ENCODE results near the gene OR8G5. TPM values are rescaled to one million over a fixed set of nuclear protein-coding genes. Genes with fewer than 3 reads are reported as not detected.
"Not testable (repeated sequence)": the region's sequence is repeated elsewhere in the genome, so short reads cannot be mapped to it uniquely, and the experiment has no call there.

Gene OR8G5, protein sequence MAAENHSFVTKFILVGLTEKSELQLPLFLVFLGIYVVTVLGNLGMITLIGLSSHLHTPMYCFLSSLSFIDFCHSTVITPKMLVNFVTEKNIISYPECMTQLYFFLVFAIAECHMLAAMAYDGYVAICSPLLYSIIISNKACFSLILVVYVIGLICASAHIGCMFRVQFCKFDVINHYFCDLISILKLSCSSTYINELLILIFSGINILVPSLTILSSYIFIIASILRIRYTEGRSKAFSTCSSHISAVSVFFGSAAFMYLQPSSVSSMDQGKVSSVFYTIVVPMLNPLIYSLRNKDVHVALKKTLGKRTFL
- not detected for polyA plus RNA-seq (2013, experiment 1 of 2; ENCODE audit: insufficient read length)
- polyA plus RNA-seq (2013, experiment 2 of 2; ENCODE audit: insufficient read length): not detected

DNA sequence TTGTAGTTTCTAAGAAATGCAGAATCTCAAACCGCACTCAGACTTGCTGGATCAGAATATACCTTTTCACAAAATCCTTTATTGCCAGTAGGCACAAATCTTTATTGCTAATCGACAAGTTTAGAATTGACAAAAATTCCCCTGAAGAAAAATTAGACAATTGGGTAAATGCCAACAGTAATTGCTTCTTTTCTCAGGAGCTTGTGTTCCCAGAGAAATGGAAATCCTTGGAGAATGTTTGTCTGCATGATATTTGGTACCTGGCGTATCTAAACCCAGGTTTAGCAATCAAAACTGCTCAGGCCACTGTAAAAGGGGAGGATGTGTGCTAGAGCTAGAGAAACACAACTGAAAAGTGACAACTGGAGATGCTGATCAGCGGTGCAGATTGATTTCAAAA is at the start of gene OR8G5:
Gene OR8G5 (plus strand): TSS at position 301 of the 400 bp plus-strand sequence. CDS start 8,556 bp downstream, outside the sequence.
- DNase-seq: no peak

DNA sequence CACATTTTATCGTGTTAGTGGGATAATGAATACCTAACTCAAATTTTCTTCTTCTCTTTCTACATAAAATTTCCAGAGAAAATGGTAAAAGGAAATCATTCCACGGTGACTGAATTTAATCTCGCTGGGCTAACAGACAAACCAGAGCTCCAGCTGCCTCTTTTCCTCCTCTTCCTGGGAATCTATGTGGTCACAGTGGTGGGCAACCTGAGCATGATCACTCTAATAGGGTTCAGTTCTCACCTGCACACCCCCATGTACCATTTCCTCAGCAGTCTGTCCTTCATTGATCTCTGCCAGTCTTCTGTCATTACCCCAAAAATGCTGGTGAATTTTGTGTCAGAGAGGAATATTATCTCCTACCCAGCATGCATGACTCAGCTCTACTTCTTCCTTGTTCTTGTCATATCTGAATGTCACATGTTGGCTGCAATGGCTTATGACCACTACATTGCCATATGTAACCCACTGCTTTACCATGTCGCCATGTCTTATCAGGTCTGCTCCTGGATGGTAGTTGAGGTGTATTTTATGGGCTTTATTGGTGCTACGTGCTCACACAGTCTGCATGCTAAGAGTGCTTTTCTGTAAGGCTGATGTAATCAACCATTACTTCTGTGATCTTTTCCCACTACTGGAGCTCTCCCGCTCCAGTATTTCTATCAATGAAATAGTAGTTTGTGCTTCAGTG is 48.9 kb upstream of the OR8G5 start:
- no peak for DNase-seq

DNA sequence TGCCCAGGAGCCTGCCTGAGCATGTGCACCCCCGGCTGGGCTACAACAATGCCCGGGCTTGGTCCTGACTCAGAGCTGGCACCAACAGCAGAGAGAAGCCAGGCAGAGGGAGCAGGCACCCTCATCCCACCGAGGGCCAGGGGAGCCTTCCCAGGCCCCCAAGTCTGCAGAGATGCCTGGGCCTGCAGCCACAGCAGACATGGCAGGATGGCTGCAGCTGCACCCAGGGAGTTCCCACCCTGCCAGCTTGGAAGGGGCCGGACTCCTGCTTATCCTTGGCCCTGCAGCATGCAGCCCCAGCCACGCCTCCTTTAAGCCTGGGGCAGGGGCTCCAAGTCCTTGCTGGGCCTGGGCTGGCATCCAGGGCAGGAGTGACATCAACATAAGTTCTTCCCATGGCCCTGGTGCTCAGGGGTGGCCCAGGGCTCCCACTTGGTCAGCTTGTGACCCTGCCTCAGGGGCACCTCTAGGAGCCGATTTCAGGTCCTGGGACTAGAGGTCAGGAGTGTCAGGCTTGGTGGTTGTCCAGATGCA is 46.3 kb upstream of the OR8G5 start:
- no peak for DNase-seq

DNA sequence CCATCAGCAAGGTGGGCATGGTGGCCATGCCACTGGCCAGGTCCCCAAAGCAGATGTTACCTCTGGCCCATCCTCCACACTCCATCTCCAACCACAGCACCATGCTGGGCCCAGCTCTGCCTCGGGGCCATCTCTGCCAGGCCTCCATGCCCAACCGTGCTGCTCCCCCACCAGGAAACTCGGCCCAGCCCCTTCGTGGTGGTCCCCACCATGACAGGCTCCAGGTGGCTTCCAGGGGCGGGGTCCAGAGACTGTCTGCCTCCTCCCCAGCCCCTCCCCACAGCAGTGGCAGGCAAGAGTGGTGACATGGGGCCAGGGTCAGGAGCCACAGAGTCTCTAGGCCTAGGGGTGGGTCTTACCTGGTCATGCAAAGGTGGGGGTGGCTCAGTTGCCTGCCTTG is 45.8 kb upstream of the OR8G5 start:
- no peak for DNase-seq

DNA sequence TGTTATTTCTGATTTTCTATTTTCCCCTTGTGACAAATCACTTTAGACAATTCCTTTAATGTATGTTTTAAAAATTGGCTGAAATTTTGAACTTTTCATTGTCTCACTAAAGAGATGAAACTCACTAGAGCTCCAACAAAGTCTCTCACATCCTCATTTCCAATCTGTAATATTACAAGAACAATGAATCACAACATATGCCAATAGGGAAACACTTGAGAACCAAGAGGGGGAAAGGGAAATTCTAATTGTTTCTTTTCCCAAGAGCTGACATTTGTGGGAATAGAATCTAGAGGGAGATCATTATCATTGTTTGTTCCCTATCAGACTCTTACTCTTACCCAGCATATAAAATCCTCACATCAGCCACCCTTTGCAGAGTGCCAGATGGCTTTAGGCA is 44.9 kb upstream of the OR8G5 start:
- DNase-seq: no peak

DNA sequence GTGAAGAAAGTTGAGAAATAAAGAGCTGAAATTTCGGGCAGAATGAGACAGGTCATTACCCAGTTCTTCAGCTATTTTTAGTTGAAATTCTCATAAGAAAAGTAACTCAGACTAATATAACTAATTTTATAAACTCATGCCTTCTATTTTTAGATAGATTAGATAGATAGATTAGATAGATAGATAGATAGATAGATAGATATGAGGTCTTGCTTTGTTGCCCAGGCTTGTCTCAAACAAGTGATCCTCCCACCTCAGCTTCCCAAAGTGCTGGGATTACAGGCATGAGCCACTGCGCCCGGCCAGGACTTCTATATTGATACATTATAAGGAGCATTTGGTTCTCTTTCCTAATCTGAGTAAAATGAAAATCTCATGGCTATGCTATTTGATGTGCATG is 42.1 kb upstream of the OR8G5 start:
- no peak for DNase-seq

DNA sequence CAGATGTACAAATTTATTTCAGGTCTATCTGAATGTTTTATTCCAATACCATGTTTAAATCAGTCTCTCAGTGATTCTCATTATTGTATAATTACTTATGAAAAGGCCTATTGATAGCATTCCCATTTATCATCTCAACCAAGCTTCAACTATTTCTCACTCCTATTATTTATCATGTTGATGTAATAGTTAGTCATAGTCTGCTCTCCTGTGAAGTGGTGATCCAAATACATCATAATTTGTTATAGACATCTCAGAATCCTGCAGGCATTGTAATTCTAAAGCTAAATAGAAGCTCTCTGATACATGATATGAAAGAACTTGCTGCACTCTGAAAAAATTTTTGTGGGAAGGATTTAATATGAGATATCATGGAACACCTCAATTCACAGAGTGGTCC is 37.0 kb upstream of the OR8G5 start:
- no peak for DNase-seq

DNA sequence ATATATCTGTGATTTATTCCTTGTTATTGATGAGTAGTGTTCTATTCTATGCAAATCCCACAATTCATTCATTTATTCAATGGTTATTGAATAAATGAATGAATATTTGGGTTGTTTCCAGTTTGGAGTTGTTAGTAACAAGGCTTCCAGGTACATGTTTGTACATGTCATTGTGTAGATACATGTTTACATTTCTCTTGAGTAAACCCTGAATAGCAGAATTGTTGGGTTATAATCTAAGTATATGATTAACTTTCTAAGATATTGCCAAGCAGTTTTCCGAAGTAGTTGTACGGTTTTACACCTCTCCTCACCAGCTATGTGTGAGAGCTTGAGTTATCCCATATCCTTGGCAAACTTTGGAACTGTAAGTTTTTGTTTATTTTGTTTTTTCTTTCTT is 33.8 kb upstream of the OR8G5 start:
- no peak for DNase-seq

DNA sequence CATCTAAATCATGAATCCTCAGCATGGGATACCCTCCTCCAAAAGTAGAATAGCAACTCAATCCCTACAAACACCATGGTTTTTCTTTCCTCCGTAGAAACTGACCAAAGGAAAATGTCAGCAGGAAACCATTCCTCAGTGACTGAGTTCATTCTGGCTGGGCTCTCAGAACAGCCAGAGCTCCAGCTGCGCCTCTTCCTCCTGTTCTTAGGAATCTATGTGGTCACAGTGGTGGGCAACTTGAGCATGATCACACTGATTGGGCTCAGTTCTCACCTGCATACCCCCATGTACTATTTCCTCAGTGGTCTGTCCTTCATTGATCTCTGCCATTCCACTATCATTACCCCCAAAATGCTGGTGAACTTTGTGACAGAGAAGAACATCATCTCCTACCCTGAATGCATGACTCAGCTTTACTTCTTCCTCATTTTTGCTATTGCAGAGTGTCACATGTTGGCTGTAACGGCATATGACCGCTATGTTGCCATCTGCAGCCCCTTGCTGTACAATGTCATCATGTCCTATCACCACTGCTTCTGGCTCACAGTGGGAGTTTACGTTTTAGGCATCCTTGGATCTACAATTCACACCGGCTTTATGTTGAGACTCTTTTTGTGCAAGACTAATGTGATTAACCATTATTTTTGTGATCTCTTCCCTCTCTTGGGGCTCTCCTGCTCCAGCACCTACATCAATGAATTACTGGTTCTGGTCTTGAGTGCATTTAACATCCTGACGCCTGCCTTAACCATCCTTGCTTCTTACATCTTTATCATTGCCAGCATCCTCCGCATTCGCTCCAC is 31.4 kb upstream of the OR8G5 start:
- not testable (repeated sequence) for DNase-seq

DNA sequence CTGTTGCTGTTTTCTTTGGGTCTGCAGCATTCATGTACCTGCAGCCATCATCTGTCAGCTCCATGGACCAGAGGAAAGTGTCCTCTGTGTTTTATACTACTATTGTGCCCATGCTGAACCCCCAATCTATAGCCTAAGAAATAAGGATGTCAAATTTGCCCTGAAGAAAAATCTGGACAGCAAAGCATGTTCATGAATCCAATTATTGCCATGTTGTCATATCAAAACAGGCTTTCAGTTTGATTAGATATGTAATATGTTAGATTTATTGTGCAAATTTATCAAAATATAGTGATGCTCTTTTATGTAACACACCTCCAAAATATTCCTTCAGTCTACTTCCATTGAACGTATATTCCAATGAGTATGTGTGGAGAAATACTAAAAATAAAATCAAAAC is 30.7 kb upstream of the OR8G5 start:
- DNase-seq: no peak

DNA sequence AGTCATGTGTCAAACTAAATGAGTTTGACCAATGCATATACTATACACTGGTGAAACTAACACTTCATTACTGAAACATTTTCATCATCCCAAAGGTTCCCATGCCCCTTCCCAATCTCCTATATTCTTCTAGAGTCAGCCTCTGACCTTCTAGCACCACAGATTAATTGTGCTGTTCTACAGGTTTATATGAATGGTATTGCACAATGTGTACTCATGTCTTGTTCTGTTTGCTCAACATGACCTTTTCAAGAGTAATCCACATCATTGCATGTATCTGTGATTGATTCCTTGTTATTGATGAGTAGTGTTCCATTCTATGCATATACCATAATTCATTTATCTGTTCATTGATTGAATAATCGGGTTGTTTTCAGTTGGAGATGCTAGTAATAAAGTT is 22.8 kb upstream of the OR8G5 start:
- DNase-seq: no peak

DNA sequence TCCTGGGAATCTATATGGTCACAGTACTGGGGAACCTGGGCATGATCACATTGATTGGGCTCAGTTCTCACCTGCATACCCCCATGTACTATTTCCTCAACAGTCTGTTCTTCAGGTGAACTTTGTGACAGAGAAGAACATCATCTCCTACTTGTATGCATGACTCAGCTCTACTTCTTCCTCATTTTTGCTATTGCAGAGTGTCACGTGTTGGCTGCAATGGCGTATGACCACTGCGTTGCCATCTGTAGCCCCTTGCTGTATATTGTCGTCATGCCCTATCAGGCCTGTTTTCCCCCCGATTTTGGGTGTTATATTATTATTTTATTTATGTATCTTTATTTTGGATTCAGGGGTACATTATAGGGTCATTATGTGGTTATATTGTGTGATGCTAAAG is 17.7 kb upstream of the OR8G5 start:
- DNase-seq: no peak

DNA sequence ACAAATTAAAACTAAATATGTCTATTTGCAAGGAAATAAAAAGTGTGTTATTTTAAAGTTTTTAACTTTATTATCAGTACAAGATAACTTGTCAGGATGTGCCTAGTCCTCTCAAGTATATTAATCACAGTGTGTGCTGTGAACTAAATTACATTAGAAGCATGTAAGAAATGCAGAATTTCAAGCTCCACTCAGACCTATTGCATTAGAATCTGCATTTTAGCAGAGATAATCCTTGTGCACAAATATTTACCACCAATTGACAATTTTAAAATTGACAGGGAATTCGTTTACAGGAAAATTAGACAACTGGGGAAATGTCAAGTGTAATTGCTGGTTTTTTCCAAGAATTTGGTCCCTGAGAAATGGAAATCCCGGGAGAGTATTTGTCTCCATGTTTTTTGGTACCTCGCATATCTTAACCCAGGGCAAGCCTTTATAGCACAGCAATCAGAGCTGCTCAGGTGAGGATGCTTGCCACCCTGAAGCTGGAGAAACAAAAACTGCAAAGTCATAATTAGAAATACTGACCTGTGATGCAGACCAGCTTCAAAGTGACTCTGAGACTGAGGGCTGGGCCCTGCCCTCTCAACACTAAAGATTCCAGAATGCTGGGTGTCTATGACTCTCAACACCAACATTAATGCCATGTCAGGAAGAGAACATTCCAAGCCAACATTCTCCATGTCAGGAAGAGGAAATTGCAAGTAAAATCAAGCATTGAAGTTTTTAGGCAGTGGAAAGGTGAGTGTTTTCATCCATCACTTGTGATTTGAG is 15.4 kb upstream of the OR8G5 start, which contains the start of gene OR8G1:
Gene OR8G1 (plus strand): TSS at position 475 of the 777 bp plus-strand sequence. CDS start 8,581 bp downstream, outside the sequence.
- no peak for DNase-seq

DNA sequence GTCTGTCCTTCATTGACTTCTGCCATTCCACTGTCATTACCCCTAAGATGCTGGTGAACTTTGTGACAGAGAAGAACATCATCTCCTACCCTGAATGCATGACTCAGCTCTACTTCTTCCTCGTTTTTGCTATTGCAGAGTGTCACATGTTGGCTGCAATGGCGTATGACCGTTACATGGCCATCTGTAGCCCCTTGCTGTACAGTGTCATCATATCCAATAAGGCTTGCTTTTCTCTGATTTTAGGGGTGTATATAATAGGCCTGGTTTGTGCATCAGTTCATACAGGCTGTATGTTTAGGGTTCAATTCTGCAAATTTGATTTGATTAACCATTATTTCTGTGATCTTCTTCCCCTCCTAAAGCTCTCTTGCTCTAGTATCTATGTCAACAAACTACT is 6.3 kb upstream of the OR8G5 start:
- DNase-seq: not testable (repeated sequence)

DNA sequence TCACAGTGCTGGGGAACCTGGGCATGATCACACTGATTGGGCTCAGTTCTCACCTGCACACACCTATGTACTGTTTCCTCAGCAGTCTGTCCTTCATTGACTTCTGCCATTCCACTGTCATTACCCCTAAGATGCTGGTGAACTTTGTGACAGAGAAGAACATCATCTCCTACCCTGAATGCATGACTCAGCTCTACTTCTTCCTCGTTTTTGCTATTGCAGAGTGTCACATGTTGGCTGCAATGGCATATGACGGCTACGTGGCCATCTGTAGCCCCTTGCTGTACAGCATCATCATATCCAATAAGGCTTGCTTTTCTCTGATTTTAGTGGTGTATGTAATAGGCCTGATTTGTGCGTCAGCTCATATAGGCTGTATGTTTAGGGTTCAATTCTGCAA is 8.9 kb downstream of the OR8G5 start:
- not testable (repeated sequence) for DNase-seq

DNA sequence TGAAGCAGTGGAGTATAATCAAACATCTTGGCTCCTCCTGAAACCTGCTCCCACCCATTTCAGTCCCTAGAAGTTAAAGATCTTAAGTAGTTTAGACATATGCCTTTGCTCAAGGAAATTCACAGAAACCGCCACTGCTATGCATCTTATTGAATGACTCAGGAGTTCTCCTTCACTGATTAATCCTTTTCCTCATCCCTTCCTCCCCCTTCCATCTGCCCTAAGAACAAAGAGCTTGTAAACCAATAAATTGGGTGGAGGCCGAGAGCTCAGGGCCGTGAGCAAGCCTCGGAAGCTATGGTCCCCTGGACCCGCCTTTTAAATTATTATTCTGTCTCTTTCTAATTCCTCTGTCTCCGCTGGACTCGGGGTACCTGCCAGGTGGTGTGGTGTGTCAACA is 14.7 kb downstream of the OR8G5 start:
- DNase-seq: not testable (repeated sequence)

DNA sequence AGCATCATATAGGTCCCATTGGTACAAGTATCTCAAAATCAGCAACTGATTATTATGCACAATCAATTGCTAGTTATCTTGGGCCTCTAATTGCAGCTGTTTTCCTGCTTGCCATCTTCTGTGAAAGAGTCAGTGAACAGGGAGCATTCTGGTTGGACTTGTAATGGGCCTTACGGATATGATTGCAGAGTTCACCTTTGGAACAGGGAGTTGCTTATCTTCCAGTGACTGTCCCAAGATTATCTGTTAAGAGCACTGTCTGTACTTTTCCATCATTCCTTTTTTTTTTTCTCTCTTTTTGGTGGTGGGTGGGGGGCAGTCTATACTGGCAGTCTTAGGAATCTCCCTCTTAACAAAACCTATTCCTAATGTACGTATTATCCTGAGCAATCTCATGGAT is 17.8 kb downstream of the OR8G5 start:
- DNase-seq: no peak

DNA sequence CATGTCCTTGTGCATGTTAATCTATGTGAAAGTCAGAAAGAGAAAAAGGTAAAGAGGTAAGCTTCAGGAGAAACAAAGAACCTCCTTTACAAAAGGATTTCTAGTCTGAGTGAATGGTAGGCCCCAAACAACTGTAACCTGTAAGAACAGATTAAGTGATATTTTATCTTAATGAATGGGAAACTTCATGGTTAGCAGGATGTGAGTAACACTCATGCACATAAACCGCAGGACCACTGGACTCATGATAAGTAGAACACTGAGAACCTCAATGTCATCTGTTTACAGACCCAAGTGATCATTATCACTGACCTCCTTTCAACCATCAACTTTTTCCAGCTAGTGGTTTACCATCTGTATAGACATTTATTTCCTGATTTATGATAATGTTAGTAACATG is 19.9 kb downstream of the OR8G5 start:
- no peak for DNase-seq

DNA sequence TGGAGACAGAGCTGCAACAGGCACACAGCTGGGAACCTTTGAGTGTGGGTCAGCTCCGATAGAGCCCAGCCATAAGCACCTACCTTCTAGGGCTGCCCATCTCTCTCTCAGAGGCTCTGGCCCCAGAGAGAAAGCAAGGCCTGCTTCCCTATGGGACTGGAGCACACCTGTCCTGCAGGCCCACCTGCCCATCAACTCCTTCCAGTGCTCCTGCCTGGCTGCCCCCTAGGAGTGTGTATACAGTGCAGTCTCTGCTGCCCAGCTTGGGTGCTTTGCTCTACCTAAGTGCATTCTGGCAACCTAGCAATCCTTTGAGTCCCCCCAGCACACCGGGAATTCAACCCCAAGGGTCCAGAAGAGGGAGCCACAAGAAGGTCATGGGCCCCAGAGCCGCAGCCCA is 21.0 kb downstream of the OR8G5 start:
- DNase-seq: no peak

DNA sequence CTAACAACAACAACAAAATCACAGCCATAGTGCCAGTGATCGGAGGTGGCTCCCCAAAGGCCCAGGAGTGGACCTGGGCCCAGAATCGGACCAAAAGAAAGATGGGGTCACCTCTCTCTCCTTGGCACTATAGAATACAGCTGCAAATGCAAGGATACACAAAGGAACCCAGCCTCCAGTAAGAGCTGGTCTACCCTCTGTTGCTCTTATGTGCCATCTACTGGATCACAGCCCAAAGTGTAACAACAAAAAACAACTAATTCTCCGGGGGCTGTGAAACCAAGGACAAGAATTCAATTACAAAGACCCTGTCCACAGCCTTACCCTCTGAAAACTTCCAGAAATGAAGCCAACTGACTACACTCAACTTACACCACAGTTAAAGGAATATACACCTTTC is 21.6 kb downstream of the OR8G5 start:
- no peak for DNase-seq

DNA sequence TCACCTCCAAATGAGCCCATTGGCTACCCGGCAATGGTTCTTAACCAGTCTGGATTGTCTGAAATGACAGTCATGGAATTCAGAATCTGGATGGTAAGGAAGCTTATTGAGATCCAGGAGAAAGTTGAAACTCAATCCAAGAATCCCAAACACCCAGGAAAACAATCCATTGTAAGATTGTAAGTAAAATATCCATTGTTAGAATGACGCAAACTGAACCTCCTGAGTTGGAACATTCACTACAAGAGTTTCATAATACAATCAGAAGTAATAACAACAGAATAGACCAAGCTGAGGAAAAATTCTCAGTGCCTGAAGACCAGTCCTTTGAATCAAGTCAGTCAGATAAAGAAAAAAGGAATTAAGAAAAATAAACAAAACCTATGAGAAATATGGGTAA is 22.1 kb downstream of the OR8G5 start:
- peak; percentile 14 for DNase-seq

All from fibroblast of skin of back (primary cell).